Uterus (tissue), 2 donors: Measurements from ENCODE around the gene ALPP.

Source experiments
- POLR2A ChIP-seq, 2 donors: fragments of 450-650 bp; IDR thresholded peaks; one replicate each; pipeline ENCODE4 v1.6.1; 2016; ENCODE audit warnings: antibody characterized with exemption in 2 of 2, mild to moderate bottlenecking in 1 of 2, moderate library complexity in 1 of 2
- TF ChIP-seq, protein P1 (sequence below), 4 experiments: fragments of 200-600 bp in 2 of 4; fragments of 450-650 bp in 2 of 4; sonication (generic) in 2 of 4; IDR thresholded peaks; one replicate each; pipeline ENCODE4 v1.5.1; 2016 to 2019; ENCODE audit warnings: antibody characterized with exemption in 4 of 4, mild to moderate bottlenecking in 2 of 4, moderate library complexity in 1 of 4

DNA sequence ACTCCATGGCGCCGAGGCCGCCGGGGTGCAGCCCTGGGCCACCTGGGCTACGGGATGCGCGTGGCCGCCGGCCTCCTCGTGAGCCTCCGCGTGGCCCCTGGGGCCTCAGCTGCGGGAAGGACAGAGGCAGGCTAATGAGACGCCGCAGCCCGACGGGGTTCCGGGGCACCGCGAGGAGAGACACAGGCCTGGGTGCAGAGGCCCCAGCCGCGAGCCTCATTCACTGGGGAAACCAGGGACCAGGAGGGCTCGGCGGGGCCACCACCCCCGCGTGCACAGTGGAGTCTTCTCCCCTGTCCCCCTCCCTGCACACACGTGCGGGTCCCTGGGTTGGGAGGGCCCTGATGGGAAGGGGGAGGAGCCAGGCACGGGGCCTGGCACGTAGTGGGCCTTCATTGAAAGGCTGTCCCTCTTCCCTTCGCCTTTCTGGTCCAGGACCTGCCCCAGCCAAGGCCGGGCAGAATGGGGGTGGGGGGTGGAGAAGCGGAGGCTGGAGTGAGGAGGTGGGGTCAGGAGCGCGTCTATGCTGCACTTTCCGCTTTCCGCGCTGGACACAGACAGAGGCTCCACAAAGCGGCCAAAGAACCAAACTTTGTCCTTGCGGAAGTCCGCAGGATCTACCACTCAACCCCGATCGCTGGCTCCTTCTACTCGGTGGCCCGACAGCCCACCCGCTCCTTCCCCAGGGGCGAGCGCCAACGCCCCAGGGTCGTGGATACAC, 9.1 kb downstream of the ALPP start:
- no peak for TF ChIP-seq POLR2A (IDR thresholded peaks at IDR 0.05)
- TF ChIP-seq, protein P1, sequence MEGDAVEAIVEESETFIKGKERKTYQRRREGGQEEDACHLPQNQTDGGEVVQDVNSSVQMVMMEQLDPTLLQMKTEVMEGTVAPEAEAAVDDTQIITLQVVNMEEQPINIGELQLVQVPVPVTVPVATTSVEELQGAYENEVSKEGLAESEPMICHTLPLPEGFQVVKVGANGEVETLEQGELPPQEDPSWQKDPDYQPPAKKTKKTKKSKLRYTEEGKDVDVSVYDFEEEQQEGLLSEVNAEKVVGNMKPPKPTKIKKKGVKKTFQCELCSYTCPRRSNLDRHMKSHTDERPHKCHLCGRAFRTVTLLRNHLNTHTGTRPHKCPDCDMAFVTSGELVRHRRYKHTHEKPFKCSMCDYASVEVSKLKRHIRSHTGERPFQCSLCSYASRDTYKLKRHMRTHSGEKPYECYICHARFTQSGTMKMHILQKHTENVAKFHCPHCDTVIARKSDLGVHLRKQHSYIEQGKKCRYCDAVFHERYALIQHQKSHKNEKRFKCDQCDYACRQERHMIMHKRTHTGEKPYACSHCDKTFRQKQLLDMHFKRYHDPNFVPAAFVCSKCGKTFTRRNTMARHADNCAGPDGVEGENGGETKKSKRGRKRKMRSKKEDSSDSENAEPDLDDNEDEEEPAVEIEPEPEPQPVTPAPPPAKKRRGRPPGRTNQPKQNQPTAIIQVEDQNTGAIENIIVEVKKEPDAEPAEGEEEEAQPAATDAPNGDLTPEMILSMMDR (IDR thresholded peaks at IDR 0.05): no peak
